ENCODE measurements around the gene CDK9.
"Not testable (repeated sequence)": the region's sequence is repeated elsewhere in the genome, so short reads cannot be mapped to it uniquely, and the experiment has no call there.

Gene CDK9

DNA sequence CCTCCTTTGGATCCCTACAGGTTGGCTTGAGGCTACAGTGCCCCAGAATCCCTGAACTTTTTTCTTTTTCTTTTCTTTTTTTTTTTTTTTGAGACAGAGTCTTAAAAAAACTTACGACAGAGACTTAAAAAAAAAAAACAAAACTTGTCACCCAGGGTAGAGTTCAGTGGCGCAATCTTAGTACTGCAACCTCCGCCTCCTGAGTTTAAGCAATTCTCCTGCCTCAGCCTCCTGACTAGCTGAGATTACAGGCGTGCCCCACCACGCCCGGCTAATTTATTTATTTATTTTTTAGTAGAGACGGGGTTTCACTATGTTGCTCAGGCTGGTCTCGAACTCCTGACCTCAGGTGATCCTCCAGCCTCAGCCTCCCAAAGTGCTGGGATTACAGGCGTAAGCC, 4.9 kb upstream of the CDK9 start:
- DNase-seq = not testable (repeated sequence)

DNA sequence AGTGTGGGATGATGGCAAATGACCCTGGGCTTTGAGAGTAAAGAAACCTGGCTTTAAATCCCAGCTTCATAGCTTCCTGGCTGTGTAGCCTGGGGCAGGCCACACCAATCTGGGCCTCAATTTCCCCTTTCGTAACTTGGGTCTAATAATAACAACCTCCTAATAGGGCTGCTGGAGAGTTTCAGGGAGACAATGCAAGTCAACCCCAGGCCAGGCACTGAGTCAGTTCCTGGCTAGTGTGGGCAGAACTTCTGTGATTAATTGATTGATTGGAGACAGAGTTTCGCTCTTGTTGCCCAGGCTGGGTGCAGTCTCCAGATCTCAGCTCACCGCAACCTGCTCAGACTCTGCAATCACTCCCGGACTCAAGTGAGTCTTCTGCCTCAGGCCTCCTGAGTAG, 4.0 kb upstream of the CDK9 start:
- no peak for DNase-seq

GRCh38 chr9:127783111-127784008, 2.5 kb upstream of the CDK9 start:
- DNase-seq = peak; percentile 80

DNA sequence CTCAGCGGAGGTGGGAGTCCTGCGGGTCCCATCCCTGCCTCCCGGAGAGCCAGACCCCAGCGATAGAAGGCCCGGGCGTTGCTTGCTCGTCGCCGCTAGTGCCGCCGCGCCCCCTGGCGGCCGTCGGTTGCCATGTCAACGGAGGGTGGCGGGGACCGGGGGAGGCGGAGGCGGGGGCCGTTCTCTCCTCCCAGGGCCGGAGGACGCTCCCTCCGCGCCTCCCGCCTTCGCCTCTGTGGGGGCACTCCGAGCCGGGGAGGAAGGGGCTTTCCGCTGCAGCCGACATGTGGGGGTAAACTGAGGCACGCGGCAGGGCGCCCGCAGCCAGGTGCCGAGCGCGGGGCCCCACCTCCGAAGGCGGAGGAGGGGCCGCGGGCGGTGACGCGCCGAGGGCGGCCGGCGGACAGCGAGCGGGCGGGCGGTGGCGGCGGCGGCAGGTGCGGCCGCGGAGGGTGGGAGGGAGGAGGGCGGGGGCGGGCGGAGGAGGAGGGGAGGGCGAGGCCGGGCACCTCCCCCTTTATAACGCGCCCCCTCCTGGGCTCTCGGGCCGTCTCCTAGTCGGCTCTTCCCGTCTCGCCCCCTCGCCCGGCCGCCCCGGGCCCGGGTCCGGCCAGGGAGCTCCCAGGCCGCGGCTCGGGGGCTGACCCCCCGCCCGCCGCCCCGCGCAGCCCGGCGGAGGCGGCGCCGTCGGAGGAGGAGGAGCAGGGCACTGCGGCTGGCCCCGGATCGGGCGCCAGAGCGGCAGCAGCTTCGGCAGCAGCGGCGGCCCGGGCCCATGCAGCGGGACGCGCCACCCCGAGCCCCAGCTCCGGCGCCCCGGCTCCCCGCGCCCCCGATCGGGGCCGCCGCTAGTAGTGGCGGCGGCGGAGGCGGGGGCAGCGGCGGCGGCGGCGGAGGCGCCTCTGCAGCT, 556 bp upstream of the CDK9 start:
- peak; percentile 89 for DNase-seq

- no peak for DNase-seq
Observed at GRCh38 chr9:127786773-127787104, 905 bp downstream of the CDK9 start.

- peak; percentile 89 for DNase-seq
Observed at GRCh38 chr9:127788337-127789011, 2.6 kb downstream of the CDK9 start.

DNA sequence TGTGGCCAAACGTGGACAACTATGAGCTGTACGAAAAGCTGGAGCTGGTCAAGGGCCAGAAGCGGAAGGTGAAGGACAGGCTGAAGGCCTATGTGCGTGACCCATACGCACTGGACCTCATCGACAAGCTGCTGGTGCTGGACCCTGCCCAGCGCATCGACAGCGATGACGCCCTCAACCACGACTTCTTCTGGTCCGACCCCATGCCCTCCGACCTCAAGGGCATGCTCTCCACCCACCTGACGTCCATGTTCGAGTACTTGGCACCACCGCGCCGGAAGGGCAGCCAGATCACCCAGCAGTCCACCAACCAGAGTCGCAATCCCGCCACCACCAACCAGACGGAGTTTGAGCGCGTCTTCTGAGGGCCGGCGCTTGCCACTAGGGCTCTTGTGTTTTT, 3.3 kb downstream of the CDK9 start:
- no peak for DNase-seq

DNA sequence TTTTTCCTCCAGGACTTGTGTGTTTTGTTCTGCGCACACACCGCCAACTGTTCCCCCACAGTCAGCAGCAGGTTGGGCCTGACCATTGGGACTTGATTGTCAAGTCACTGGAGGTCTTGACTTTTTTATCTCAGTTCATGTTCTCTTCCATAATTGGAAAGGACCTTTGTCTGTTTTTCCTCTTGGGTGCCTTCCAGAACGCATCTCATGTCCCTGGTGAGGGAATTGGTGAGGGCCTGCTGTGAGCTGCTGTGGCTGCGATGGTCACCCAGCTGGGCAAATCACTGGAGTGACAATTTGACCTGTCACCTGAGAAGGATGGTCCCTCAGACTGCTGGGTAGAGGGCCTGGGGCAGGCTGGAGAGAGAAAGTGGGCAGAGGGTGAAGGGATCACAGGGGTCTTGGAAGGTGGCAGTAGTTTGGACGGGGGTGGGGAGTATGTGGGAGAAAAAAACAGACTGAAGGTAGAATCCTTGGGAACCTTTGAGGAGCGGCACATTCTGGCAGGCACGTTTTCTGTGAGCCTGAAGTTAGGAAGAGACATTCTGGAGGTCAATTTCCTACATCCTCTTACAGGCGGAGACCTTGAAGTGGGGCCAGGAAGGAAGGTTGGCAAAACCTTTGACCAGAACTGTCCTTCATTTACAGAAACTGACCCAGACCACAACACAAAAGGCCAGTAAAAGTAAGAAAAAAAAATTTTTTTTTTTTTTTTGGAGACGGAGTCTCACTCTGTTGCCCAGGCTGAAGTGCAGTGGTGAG, 4.4 kb downstream of the CDK9 start:
- DNase-seq = no peak

- no peak for DNase-seq
Observed at GRCh38 chr9:127791085-127791484, 5.3 kb downstream of the CDK9 start.

DNA sequence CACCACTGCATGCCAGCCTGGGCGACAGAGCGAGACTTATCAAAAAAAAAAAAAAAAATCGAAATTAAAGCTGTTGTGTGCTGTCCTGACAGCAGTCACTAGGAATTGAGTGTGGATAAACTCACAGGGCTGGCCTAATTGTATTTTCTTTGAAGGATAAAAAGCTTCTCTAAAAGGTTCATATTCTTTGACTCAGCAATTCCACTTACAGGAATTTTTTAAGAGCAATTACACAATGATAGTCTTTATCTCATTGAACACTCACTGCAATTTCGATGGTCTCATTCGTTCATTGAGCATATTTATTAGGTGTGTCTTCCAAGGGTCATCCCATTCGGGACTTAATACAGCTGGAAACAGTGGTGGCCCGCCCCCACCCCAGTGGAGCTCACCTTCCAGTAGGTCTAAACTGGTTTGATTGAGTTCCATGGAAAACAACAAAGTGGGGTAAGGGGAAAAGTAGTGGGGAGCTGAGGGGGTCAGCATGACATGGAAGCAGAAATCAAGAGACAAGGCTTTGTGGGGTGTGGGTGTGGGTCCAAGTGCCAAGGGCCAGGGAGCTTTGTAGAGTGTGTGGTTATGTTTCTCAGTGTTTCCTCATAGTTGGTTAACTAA, 6.7 kb downstream of the CDK9 start:
- no peak for DNase-seq

DNA sequence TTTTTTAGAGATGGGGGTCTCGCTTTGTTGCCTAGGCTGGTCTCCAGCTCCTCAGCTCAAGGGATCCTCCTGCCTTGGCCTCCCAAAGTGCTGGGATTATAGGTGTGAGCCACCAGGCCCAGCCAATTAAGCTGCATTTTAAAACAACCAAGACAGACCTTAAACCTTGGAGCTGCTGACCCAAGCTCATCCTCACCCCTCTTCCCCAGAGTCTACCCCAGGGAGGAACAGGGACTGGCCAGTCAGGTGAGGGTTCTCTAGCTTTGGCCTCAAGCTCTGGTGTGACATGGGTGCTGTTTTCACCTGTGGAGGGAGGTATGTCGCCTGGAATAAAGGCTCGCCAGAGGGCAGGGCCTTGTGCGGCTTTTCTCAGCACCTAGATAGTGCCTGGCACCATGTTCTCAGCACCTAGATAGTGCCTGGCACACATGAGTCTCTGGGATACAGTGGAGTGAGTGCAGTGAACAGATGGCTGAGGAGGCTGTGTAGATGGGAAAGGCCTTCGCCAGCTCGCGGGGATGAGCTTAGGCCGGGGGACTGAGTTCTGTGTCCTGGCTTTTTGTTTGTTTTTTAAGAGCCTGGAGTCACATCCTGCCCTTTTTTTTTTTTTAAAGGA, 7.4 kb downstream of the CDK9 start:
- DNase-seq = no peak

DNA sequence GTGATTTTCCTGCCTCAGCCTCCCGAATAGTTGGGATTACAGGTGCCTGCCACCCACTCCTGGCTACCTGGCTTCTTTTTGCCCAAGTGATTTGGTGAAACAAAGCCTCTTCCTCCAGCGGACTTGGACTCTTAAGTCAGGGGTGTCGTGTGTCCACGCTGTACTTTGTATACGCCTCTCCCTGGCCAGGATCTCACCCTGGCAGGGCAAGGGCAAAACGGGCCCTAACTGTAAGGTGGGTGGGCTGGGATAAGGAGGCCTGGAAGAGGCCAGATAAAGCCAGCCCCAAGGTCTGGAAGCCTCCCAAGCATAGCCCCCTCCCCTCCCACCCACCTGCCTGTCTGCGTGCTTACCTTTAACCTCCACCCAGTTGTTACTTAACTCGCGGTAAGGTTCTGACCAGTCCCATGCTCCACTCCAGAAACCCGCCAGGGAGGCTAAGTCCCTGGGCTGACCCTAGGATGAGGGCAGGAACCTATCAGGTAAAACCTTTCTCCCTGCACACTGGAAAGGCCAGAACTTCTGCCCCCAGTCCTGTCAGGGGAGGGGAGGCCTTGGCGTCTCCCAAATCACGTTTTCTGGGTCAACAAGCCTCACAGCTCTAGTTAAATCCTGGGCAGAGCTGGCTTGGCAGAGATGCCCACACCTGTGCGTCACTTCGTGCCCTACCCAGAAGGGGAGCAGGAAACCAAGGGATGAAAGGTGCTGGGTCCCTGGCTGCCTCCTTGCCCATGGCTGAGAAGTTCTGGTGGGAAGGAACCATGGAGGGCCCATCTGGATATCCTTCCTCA, 8.4 kb downstream of the CDK9 start:
- DNase-seq = no peak

DNA sequence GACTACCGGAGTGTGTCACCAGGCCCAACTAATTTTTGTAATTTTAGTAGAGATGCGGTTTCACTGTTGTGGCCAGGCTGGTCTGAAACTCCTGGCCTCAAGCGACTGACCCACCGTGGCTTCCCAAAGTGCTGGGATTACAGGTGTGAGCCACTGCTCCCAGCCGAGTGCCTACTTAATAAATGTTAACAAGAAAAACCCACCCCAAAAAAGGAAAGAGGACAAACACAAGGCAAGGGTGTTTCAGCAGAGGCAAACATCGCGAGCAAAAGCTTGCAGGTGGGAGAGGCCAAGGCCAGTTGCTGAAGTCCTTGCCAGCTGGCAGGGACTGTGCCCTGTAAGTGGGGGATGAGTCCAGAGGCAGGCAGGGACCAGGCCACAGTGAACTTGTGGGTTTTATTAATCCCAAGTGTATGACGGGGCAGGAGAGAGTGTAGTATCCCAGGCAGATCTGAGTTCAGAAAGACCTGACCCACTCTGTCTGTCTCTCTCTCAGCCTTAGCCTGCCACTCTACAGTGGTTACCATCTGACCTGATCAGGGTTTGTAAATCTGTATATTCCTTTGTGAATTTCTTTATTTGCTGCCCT, 10.5 kb downstream of the CDK9 start:
- no peak for DNase-seq

DNA sequence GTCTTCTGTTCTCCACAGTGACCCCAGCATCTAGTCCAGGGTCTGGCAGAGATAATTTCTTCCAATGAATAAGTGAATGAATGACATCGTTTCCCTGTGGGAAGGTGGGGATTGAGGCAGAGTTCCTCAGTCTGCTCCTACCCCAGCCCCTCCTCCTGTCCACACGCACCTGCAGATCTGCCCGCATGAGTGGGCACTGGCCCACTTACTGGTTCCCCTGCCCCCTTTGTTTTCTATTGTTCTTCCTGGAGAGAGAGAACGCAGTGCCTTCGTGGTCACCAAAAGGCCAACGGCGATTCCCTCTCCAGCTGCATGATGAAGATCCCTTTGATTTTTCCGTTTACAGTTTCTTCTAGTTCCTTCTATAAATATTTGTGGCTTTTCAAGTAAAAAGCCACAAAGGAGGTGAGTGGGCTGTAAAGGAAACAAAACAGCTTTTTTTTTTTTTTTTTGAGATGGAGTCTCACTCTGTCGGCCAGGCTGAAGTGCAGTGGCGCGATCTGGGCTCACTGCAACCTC, 11.1 kb downstream of the CDK9 start:
- DNase-seq = no peak

GRCh38 chr9:127801955-127802575, 16.2 kb downstream of the CDK9 start:
- DNase-seq = no peak

DNA sequence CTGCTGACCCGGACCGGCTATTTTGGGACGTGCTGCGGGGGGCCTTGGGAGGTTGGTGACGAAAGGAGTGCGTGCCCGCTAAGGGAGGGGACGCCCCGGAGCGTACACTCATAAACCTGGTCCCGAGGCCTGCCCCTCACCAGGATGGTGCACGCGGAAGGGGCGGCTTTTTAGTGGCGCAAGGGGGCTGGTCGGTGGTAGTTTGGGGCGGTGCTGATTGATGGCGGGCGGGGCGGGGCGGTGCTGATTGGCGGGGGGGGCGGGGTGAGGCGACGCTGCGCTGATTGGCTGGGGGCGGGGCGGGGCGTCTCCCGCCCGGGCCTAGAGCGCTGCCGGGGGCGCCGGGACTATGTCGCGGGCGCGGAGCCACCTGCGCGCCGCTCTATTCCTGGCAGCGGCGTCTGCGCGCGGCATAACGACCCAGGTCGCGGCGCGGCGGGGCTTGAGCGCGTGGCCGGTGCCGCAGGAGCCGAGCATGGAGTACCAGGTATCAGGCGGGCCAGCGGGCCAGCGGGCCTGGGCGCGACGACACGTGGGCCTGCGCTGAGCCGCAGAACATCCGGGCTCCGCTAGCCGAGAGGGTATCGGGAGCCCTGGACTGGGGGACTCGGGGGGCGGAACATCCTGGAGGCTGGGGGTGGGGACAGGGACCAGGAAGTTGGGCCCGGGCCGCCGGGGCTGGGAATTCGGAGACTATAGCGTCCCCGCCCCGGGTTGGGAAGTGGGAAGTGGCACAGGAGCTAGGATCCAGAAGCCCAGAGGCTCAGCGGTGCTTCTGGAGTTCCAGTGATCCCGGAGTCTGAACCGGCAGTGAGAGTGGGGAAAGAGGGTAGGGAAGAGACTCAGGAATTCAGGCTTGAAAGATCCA, 17.0 kb downstream of the CDK9 start, which contains the start of gene FPGS:
TSS of gene FPGS (plus strand) at position 307 of the 868 bp plus-strand sequence. CDS start at position 350, 43 bp downstream.
- peak; percentile 91 for DNase-seq

DNA sequence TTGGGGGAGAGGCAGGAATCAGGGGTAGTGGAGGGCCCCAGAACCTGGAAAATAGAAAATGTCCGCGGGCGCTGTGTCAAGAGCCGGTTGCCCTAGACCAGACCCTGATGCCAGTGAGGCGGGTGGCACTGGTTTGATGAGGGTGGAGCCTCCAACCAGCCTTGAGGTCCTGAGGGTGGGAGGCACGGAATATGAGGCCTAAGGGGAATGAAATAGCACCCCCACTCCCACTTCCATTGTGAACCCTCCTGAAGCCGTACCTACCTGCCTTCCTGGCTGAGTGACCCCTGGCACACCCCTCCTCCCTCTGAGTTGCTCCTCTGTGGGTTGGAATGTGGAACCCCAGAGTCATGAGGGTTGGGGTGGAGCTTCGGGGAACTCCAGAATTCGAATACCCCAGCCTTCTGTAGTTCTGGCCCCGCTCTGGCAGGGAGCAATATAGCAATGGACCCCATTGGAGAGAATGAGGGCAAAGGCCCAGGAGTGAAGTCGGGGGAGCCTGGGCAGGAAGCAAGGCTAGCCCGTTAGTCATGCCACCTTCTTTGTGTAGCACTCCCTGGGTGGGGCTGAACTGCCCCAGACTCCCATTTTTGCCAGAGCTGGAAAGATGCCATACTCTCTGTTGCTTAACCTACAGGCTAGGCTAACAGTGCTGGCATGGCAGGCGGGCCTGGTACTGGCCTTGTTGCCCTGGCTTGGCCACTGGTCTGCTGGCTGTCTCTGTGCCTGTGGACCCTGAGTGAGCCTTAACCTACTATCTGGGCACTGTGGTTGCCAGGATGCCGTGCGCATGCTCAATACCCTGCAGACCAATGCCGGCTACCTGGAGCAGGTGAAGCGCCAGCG, 17.9 kb downstream of the CDK9 start:
- peak; percentile 49 for DNase-seq

DNA sequence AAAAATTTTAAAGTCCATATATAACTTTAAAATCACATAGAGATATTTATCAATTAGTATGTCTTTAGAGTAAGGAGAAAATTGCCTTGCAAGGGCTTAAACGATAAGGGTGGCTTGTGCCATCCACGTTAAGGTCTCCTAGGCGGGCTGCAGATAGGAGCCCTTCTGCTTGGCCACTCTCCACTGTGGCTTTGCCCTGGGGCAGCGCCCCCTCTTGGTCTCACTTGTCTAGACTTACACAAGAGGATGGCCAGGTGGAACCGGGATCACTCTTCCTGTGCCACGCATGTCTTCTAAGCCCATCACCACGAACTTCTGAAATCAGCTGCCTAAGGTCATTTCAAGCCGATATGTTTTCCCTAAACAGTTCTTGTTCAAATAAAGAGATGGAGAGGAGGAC, 19.8 kb downstream of the CDK9 start:
- DNase-seq = peak; percentile 60

Measured in stimulated activated CD4-positive, alpha-beta T cell treated with anti-CD3 and anti-CD28 coated beads, Interleukin-15, amount 100 ng/mL, for 24 hours (primary cell).